Activated CD8-positive, alpha-beta memory T cell treated with anti-CD3 and anti-CD28 coated beads for 24 hours (primary cell): ENCODE measurements around the gene OR4M1.
"Not testable (repeated sequence)": the region's sequence is repeated elsewhere in the genome, so short reads cannot be mapped to it uniquely, and the experiment has no call there.

ENCODE experiments used
- DNase-seq: peaks from one replicate; pipeline ENCODE4 v3.0.0-alpha.2; 2020

The OR4M1 gene

GRCh38 chr14:19823765-19824164 lies 50.5 kb downstream of the OR4M1 start:
- DNase-seq: no peak

GRCh38 chr14:19827626-19828244 lies 54.4 kb downstream of the OR4M1 start:
- not testable (repeated sequence) for DNase-seq

- DNase-seq: no peak
Measured at GRCh38 chr14:19828314-19828713, 55.0 kb downstream of the OR4M1 start.
